Astrocyte of the spinal cord (primary cell): ENCODE measurements around the gene VSX1.

Experiments
- DNase-seq: peaks from one replicate; pipeline ENCODE4 v3.0.0; 2011; ENCODE audit warnings: low read depth, low spot score
- H3K4me3 ChIP-seq: 2 replicates; pipeline ENCODE4 v1.5.1; 2011; ENCODE audit warnings: low read depth, mild to moderate bottlenecking, low read length, moderate library complexity
- in situ Hi-C: cut with HindIII; loops from 2 replicates; pipeline ENCODE4 v1.10.0; 2017; ENCODE audit warnings: low sequenced_read_pairs
- TF ChIP-seq, protein P1 (sequence below): IDR thresholded peaks from 2 replicates; pipeline ENCODE4 v1.5.1; 2012; ENCODE audit warnings: low read depth, mild to moderate bottlenecking, low read length, inconsistent platforms

Gene VSX1

DNA sequence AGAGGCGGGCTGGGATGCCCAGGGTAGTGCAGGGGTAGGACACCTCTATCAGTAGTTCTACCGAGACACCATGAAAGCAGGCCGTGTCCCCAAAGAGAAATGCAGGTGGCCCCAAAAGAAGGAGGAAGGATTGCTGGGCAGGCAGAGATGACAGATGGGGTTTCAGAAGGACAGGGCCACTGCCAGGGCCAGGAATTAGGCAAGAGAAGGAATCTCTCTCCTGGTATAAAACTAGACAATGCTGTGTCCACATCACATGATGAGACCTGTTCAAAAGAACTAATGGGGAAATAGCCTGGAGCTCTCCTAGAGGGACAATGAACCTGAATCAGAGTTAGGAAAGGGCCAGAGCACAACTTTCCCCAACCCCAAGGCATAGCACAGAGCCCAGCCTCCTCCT lies 21.6 kb upstream of the VSX1 start:
- TF ChIP-seq, protein P1, sequence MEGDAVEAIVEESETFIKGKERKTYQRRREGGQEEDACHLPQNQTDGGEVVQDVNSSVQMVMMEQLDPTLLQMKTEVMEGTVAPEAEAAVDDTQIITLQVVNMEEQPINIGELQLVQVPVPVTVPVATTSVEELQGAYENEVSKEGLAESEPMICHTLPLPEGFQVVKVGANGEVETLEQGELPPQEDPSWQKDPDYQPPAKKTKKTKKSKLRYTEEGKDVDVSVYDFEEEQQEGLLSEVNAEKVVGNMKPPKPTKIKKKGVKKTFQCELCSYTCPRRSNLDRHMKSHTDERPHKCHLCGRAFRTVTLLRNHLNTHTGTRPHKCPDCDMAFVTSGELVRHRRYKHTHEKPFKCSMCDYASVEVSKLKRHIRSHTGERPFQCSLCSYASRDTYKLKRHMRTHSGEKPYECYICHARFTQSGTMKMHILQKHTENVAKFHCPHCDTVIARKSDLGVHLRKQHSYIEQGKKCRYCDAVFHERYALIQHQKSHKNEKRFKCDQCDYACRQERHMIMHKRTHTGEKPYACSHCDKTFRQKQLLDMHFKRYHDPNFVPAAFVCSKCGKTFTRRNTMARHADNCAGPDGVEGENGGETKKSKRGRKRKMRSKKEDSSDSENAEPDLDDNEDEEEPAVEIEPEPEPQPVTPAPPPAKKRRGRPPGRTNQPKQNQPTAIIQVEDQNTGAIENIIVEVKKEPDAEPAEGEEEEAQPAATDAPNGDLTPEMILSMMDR = no peak
- DNase-seq = no peak
- no peak overlapping the region for H3K4me3 ChIP-seq
- in situ Hi-C loops = no loop called here

DNA sequence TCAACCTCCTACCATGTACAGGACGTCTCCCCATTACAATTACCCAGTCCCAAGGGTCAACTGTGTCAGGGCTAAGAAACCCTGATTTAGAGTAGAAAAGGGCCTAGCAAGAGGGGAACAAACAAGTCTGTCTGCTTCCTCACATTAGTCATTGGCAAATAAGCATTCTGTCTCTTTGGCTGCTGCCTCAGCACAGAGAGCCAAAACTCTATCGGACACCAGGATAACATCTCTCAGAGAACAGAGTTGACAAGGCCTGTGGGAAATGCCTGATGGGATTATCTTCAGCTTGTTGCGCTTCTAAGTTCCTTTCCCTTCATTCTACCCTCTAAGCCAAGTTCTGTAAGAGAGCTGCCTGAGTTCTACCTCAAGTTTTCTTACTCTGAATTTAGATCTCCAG lies 19.0 kb upstream of the VSX1 start:
- in situ Hi-C loops = no loop called here
- H3K4me3 ChIP-seq = no peak overlapping the region
- TF ChIP-seq, protein P1 = no peak
- DNase-seq = no peak

DNA sequence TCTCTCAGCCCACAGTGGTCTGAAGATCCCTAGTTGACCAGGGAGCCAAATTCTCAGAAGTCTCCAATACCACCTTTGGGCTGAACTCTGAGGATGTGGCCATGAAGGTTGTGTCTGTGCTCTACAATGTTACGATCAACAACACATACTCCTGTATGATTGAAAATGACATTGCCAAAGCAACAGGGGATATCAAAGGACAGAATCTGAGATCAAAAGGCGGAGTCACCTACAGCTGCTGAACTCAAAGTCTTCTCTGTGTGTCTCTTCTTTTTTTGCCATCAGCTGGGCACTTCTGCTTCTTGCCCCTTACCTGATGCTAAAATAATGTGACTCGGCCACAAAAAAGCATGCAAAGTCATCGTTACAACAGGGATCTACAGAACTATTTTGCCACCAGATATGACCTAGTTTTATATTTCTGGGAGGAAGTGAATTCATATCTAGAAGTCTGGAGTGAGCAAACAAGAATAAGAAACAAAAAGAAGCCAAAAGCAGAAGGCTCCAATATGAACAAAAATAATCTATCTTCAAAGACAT lies 17.7 kb upstream of the VSX1 start:
- H3K4me3 ChIP-seq = no peak overlapping the region
- TF ChIP-seq, protein P1 = no peak

DNA sequence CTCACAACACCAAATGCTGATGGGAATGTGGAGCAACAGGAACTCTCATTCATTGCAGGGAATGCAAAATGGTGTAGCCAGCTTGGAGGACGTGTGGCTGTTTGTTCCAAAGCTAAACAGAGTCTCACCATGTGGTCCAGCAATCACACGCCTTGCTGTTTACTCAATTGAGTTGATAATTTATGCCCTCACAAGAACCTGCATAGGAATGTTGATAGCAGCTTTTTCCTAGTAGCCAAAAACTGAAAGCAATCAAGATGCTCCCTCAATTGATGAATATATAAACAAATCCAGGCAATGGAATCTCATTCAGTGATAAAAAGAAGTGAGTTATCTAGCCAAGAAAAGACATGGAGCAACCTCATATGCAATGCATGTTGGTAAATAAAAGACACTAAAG lies 15.6 kb upstream of the VSX1 start:
- DNase-seq = no peak
- in situ Hi-C loops = no loop called here
- TF ChIP-seq, protein P1 = no peak
- H3K4me3 ChIP-seq = no peak overlapping the region

More for the DNA sequence above, 17.7 kb upstream of the VSX1 start:
- in situ Hi-C loops = no loop called here
- no peak for DNase-seq

DNA sequence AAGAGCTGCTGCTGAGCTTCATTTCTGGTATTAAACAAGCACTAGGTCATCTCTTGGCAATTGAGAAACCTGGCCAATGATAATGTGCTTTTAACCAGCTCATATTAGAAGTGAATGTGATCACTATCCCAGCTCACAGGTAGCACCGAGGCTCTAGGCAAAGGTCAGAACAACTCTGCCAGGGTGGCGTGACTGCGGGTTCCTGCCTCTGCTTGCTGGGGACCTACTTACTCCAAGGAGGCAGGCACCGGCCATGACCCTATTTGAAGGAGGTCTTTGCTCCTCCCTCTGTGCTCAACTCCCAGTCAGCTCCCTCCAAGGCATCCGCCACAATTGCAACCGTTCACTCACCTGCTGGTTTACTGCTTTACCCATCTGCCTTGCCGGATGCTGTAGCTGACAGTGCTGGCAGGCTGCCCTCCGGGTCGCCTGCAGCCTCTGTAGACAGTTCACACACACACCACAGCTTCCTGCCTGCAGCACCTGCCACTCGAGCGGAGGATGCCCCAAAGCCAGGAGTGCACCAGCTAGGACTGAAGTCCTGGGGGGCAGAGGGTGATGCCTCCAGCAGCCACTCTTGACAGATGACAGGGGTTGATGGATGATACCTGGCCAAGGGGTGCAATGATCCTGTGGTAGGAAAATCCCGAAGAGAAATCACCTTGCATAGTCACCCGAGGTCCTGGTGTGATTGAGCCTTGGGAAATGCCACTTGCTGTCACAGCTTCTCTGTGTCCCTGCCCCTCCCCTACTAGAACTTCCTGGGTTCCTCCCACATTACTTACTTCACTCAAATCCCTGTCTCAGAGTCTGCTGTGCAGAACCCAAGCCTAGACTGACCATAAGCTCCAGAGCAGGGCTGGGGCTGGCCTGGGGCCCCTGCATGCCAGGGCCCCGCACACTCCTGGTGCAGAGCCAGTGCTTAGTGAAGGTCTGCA lies 8.8 kb upstream of the VSX1 start:
- H3K4me3 ChIP-seq = no peak overlapping the region
- no peak for DNase-seq
- TF ChIP-seq, protein P1 = no peak
- in situ Hi-C loops = no loop called here

DNA sequence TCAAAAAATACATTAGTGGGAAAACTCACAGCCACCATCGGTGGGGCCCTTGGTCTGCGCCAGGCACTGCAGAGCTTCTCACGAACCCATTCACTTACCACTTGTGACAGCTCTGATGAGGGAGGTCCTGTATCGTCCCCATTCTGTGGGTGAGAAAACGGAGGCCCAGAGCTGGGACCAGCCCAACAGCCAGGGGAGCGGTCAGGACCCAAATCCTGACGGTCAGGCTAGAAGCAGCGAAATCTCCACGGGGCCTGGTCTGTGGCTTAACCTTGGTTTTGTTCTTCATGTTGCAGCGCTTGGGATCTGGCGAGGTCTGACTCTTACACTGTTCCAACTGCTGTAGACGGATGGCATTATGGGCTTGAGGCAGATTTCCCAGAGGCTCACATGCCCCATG lies 7.7 kb upstream of the VSX1 start:
- no peak overlapping the region for H3K4me3 ChIP-seq
- TF ChIP-seq, protein P1 = no peak
- in situ Hi-C loops = no loop called here
- DNase-seq = no peak
